Mammary epithelial cell (primary cell): ENCODE measurements around the gene EED.

Experiments
- EZH2 ChIP-seq: IDR thresholded peaks from 2 replicates; pipeline ENCODE4 v1.6.1; 2012; ENCODE audit warnings: low read length, inconsistent platforms, borderline replicate concordance
- TF ChIP-seq, protein P1 (sequence below), 2 donors: IDR thresholded peaks in 1 of 2; conservative IDR thresholded peaks in 1 of 2; 2 replicates each; pipeline ENCODE4 v1.5.1; 2011 to 2012; ENCODE audit warnings: inconsistent platforms in 2 of 2, low read length in 2 of 2, mild to moderate bottlenecking in 2 of 2, control low read depth in 1 of 2, low read depth in 1 of 2; ENCODE audit not compliant: insufficient read depth in 1 of 2; ENCODE audit errors: extremely low read depth in 1 of 2

DNA sequence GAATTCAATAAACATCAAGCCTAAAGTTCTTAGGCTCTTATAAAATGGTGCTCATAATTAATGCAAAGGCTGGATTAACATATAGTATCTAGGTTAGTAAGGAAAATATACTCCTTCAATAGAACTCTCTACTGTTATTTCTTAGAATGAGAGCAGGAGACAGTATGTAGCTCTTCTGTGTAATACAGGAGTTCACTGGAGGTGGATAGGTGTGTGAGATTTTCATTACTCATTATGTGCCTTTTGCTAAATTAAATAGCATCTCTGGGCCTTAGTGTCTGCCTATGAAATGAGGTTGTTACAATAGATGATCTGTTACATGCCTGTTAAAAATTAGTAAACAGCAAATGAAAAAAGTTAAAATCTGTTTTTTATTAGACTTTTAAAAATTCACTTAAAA, 20.6 kb downstream of the EED start:
- TF ChIP-seq, protein P1, sequence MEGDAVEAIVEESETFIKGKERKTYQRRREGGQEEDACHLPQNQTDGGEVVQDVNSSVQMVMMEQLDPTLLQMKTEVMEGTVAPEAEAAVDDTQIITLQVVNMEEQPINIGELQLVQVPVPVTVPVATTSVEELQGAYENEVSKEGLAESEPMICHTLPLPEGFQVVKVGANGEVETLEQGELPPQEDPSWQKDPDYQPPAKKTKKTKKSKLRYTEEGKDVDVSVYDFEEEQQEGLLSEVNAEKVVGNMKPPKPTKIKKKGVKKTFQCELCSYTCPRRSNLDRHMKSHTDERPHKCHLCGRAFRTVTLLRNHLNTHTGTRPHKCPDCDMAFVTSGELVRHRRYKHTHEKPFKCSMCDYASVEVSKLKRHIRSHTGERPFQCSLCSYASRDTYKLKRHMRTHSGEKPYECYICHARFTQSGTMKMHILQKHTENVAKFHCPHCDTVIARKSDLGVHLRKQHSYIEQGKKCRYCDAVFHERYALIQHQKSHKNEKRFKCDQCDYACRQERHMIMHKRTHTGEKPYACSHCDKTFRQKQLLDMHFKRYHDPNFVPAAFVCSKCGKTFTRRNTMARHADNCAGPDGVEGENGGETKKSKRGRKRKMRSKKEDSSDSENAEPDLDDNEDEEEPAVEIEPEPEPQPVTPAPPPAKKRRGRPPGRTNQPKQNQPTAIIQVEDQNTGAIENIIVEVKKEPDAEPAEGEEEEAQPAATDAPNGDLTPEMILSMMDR (conservative IDR thresholded peaks at IDR 0.05 in 1 of 2, IDR thresholded peaks at IDR 0.05 in 1 of 2; ENCODE audit: extremely low read depth in 1 of 2, insufficient read depth in 1 of 2, low read depth in 1 of 2, low read length in 2 of 2) = no peak
- TF ChIP-seq EZH2 = no peak
